SU-DHL-6 (cell line): ENCODE measurements around the gene CELSR2.
A peak's percentile ranks its signal among the peaks of the same experiment; 100 is the strongest.
"Not testable (repeated sequence)": the region's sequence is repeated elsewhere in the genome, so short reads cannot be mapped to it uniquely, and the experiment has no call there.

Source experiments
- H2AFZ ChIP-seq: fragments of 200-600 bp; sonication (generic); 2 replicates; pipeline ENCODE4 v1.6.1; 2014; ENCODE audit warnings: low read depth, mild to moderate bottlenecking, moderate library complexity, mixed read lengths, antibody characterized with exemption, low read length; ENCODE audit not compliant: severe bottlenecking
- H3F3A ChIP-seq: fragments of 200-600 bp; shearing (Covaris generic); 2 replicates; pipeline ENCODE4 v1.6.0; 2016; ENCODE audit warnings: antibody characterized with exemption, mild to moderate bottlenecking; ENCODE audit not compliant: insufficient read depth
- H3K27ac ChIP-seq: fragments of 200-600 bp; sonication (generic); 2 replicates; pipeline ENCODE4 v1.5.1; 2016; ENCODE audit warnings: low read depth, mild to moderate bottlenecking, low read length, moderate library complexity, mixed read lengths
- H3K27me3 ChIP-seq: fragments of 200-600 bp; sonication (generic), shearing (Covaris generic); 2 replicates; pipeline ENCODE4 v1.6.0; 2014; ENCODE audit warnings: mild to moderate bottlenecking, low read length
- H3K36me3 ChIP-seq: fragments of 200-600 bp; sonication (generic); 2 replicates; pipeline ENCODE4 v1.6.1; 2014; ENCODE audit warnings: mild to moderate bottlenecking, low read length, mixed read lengths
- H3K4me2 ChIP-seq: fragments of 300-600, 200-600 bp; shearing (Covaris generic), sonication (generic); 2 replicates; pipeline ENCODE4 v1.6.0; 2014; ENCODE audit warnings: low read length, low read depth, mild to moderate bottlenecking; ENCODE audit not compliant: poor library complexity, severe bottlenecking
- H3K4me3 ChIP-seq: fragments of 200-600 bp; sonication (generic); 2 replicates; pipeline ENCODE4 v1.5.1; 2014; ENCODE audit warnings: antibody characterized with exemption, low read length, mild to moderate bottlenecking, mixed read lengths; ENCODE audit not compliant: insufficient read depth, poor library complexity, severe bottlenecking
- H3K79me2 ChIP-seq: fragments of 200-600 bp; sonication (generic); 2 replicates; pipeline ENCODE4 v1.6.1; 2014; ENCODE audit warnings: mild to moderate bottlenecking, low read length, moderate library complexity; ENCODE audit not compliant: insufficient read depth
- H3K9ac ChIP-seq: fragments of 200-600 bp; sonication (generic); 2 replicates; pipeline ENCODE4 v1.7.0; 2014; ENCODE audit warnings: mild to moderate bottlenecking, low read length
- H3K9me2 ChIP-seq: fragments of 200-600 bp; sonication (generic); replicated peaks from 2 replicates; pipeline ENCODE4 v1.6.1; 2014; ENCODE audit warnings: low read length; ENCODE audit not compliant: insufficient read depth
- H3K9me3 ChIP-seq: fragments of 200-600 bp; sonication (generic); 2 replicates; pipeline ENCODE4 v1.6.1; 2014; ENCODE audit warnings: low read length, mixed read lengths; ENCODE audit not compliant: insufficient read depth
- H4K20me1 ChIP-seq: fragments of 200-600 bp; sonication (generic); 2 replicates; pipeline ENCODE4 v1.6.1; 2014; ENCODE audit warnings: low read depth, mild to moderate bottlenecking, antibody characterized with exemption, low read length, moderate library complexity, mixed read lengths
- CTCF ChIP-seq: fragments of 200-600 bp; sonication (generic); IDR thresholded peaks from one replicate; pipeline ENCODE4 v1.5.1; 2017; ENCODE audit warnings: antibody characterized with exemption, mild to moderate bottlenecking, low read length, moderate library complexity; ENCODE audit not compliant: insufficient read depth, poor library complexity, severe bottlenecking
- EZH2phosphoT487 ChIP-seq: fragments of 200-600 bp; sonication (generic), shearing (Covaris generic); conservative IDR thresholded peaks from 2 replicates; pipeline ENCODE4 v1.6.1; 2018; ENCODE audit warnings: mild to moderate bottlenecking, antibody characterized with exemption, low read length, moderate library complexity, mixed read lengths

CELSR2 gene

GRCh38 chr1:109216662-109217061 lies 32.7 kb upstream of the CELSR2 start:
- Histone ChIP-seq H3K4me3 (no peak overlapping the region), H2AFZ (no peak overlapping the region), H3K79me2 (peaks cover 74% of the 10 kb centered on the region), H3K9ac (no peak overlapping the region), H3K27ac (no peak overlapping the region), H3K27me3 (no peaks in the 10 kb centered on the region), H3F3A (no peaks in the 10 kb centered on the region), H3K4me2 (peak overlapping the region; percentile 81), H3K9me3 (no peaks in the 10 kb centered on the region), H4K20me1 (no peaks in the 10 kb centered on the region), H3K36me3 (peaks cover 16% of the 10 kb centered on the region), H3K9me2 (no peaks in the 10 kb centered on the region)
- TF ChIP-seq CTCF: no peak
- TF ChIP-seq EZH2phosphoT487: no peak

GRCh38 chr1:109218516-109218915 lies 30.8 kb upstream of the CELSR2 start:
- Histone ChIP-seq H3K9ac (no peak overlapping the region), H4K20me1 (no peaks in the 10 kb centered on the region), H3K27me3 (no peaks in the 10 kb centered on the region), H3F3A (no peaks in the 10 kb centered on the region), H3K9me2 (no peaks in the 10 kb centered on the region), H3K9me3 (no peaks in the 10 kb centered on the region), H3K4me3 (no peak overlapping the region), H3K36me3 (peaks cover 22% of the 10 kb centered on the region), H3K4me2 (no peak overlapping the region), H2AFZ (no peak overlapping the region), H3K79me2 (peaks cover 90% of the 10 kb centered on the region), H3K27ac (no peak overlapping the region)
- no peak for TF ChIP-seq CTCF
- no peak for TF ChIP-seq EZH2phosphoT487

GRCh38 chr1:109221201-109221600 lies 28.1 kb upstream of the CELSR2 start:
- H3K4me2 ChIP-seq, H3K27me3 ChIP-seq, H3K27ac ChIP-seq, H2AFZ ChIP-seq, H3K9ac ChIP-seq, H3F3A ChIP-seq, H3K4me3 ChIP-seq, H3K9me3 ChIP-seq, H3K9me2 ChIP-seq, H4K20me1 ChIP-seq: not testable (repeated sequence)
- peaks cover 30% of the 10 kb centered on the region for H3K36me3 ChIP-seq
- peaks cover 89% of the 10 kb centered on the region for H3K79me2 ChIP-seq

GRCh38 chr1:109225308-109225707 lies 24.0 kb upstream of the CELSR2 start:
- H3K9ac ChIP-seq: no peak overlapping the region
- H3K9me3 ChIP-seq: no peaks in the 10 kb centered on the region
- H3K4me2 ChIP-seq: no peak overlapping the region
- no peaks in the 10 kb centered on the region for H3K27me3 ChIP-seq
- peaks cover 5% of the 10 kb centered on the region; the same call in 1 of the 2 replicates for H4K20me1 ChIP-seq
- no peak overlapping the region for H2AFZ ChIP-seq
- no peaks in the 10 kb centered on the region for H3F3A ChIP-seq
- no peaks in the 10 kb centered on the region for H3K9me2 ChIP-seq
- peaks cover 30% of the 10 kb centered on the region for H3K36me3 ChIP-seq
- H3K4me3 ChIP-seq: no peak overlapping the region
- no peak overlapping the region for H3K27ac ChIP-seq
- peaks cover 57% of the 10 kb centered on the region for H3K79me2 ChIP-seq
- TF ChIP-seq CTCF: no peak
- no peak for TF ChIP-seq EZH2phosphoT487
